GM18498 (cell line): Measurements from ENCODE around the gene PDE4A.
A peak's percentile ranks its signal among the peaks of the same experiment; 100 is the strongest.
"Not testable (repeated sequence)": the region's sequence is repeated elsewhere in the genome, so short reads cannot be mapped to it uniquely, and the experiment has no call there.

Experiments used
- ATAC-seq: cut with Tn5 transposase; IDR thresholded peaks from one replicate; pipeline ENCODE4 v1.9.1; 2021; ENCODE audit warnings: mild to moderate bottlenecking, moderate library complexity; ENCODE audit not compliant: unreplicated experiment

PDE4A gene

GRCh38 chr19:10424011-10424637 is 3.8 kb downstream of the PDE4A start:
- peak; percentile 34 for ATAC-seq

GRCh38 chr19:10427169-10427568 is 6.8 kb downstream of the PDE4A start:
- ATAC-seq: no peak

DNA sequence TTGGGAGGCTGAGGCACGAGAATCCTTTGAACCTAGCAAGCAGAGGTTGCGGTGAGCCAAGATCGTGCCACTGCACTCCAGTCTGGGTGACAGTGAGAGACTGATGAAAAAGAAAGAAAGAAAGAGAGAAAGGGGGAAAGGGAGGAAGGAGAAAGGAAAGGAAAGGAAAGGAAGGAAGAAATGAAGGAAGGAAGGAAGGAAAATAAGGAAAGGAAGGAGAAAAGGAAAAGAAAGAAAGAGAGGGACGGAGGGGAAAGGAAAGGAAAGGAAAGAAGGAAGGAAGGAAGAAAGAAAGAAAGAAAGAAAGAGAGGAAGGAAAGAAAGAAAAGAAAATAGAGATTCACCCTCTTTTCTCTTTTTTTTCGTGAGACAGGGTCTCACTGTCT is 8.7 kb downstream of the PDE4A start:
- ATAC-seq: no peak

GRCh38 chr19:10430505-10431253 is 10.3 kb downstream of the PDE4A start:
- peak; percentile 39 for ATAC-seq

- ATAC-seq: no peak
Observed at GRCh38 chr19:10431254-10431942, 11.1 kb downstream of the PDE4A start.

- no peak for ATAC-seq
Observed at GRCh38 chr19:10431943-10432735, 11.8 kb downstream of the PDE4A start.

GRCh38 chr19:10432736-10433130 is 12.4 kb downstream of the PDE4A start:
- no peak for ATAC-seq

DNA sequence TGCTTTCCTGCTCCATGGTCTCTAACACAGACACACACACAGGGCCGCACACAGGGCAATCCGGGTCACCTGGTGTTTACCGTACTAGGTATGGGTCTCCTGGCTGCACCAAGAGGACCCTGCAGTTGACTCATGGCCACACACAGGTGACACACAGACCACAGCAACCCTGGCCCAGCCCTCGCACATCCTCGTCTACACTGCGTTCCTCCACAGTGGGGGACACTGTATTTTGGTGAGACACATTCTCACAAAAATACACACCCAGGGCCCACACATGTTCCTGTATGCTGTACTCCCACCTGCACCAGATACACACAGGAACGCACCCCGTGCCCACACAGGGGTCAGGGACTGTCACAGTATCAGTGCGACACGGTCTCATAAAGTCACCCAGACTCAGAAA is 12.8 kb downstream of the PDE4A start:
- no peak for ATAC-seq

DNA sequence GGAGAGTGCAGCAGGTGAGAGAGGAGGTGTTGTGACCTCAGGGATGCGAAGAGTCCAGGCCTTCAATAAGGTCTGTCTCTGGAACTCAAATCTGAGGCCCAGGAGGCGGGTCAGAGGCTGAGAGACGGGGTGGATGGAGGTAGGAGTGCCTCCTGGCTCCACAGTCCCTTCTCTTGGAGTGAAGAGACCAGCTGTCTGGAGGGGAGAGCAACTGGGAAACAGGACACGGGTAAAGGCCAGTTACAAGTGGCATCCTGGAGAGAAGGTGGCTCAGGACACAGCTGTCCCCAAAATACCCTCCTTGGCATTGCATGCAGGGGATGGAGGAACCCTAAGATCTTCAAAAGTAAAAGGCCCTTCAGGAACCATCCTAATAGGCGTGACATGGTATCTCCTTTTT is 19.2 kb downstream of the PDE4A start:
- no peak for ATAC-seq

DNA sequence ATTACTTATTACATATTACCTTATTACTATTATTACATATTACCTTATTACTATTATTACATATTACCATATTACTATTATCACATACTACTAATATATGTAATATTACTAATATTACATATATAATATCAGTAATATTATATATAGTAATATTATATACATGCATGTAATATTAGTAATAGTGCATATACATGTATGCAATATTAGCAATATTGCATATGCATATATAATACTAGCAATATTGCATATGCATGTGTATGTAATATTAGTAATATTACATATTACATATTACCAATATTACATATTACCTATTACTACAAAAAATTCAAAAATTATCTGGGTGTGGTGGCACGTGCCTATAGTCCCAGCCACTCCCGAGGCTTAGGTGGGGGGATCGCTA is 22.4 kb downstream of the PDE4A start:
- ATAC-seq: no peak

GRCh38 chr19:10449037-10449436 is 28.7 kb downstream of the PDE4A start:
- no peak for ATAC-seq

- ATAC-seq: no peak
Observed at GRCh38 chr19:10450191-10450852, 30.0 kb downstream of the PDE4A start.

- no peak for ATAC-seq
Observed at GRCh38 chr19:10450853-10451609, 30.7 kb downstream of the PDE4A start.

DNA sequence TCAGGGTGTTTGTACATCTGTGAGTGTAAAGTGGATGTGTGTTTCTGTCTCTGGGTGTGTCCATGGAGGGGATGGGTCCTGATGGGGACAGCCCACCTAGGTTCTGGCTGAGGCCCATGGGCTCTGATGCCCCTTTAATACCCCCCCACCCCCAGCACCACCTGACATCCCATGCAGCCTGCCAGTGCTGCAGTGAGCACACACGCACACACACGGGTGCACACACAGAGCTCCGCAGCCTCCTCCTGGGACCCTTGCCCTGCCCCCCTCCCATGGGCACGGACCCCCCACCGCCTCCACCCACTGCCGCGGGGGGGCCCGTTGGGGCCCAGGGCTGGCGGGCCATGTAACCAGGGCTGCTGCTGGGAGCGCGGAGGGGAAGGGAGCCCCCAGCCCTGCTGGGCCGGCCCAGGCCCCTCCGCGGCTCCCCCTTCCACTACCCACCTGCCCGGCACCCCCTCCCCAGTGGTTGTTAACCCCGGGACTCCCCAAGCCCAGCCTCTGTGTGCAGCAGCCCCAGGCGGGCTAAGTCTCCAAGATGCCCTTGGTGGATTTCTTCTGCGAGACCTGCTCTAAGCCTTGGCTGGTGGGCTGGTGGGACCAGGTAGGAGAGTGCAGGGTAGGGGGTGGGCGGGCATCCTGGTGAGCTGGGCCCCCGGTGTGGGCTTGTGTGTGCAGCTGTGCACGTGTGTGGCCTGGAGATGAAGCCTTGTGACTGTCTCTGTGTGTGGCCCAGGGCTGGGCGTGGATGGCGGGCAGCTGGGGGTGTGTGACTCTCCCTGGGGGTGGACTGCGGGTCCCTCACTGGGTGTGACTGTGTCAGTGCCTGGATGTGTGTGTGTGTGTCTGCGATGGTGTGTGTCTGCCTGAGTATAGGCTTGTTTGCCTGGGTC is 32.6 kb downstream of the PDE4A start:
- no peak for ATAC-seq

GRCh38 chr19:10453852-10454251 is 33.5 kb downstream of the PDE4A start:
- no peak for ATAC-seq

GRCh38 chr19:10454267-10454666 is 33.9 kb downstream of the PDE4A start:
- no peak for ATAC-seq

GRCh38 chr19:10458733-10459132 is 38.4 kb downstream of the PDE4A start:
- not testable (repeated sequence) for ATAC-seq

DNA sequence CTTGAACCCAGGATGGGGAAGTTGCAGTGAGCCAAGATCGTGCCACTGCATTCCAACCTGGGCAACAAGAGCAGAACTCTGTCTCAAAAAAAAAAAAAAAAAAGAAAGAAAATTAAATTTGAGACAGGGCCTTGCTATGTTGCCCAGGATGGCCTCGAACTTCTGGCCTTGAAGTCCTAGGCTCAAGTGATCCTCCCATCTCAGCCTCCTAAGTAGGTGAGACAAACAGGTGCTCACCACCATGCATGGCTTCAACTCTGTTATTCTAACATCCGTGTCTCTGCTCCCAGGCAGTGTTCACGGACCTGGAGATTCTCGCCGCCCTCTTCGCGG is 40.3 kb downstream of the PDE4A start:
- ATAC-seq: no peak
